ENCODE data around the gene ERG28.

ERG28 gene

DNA sequence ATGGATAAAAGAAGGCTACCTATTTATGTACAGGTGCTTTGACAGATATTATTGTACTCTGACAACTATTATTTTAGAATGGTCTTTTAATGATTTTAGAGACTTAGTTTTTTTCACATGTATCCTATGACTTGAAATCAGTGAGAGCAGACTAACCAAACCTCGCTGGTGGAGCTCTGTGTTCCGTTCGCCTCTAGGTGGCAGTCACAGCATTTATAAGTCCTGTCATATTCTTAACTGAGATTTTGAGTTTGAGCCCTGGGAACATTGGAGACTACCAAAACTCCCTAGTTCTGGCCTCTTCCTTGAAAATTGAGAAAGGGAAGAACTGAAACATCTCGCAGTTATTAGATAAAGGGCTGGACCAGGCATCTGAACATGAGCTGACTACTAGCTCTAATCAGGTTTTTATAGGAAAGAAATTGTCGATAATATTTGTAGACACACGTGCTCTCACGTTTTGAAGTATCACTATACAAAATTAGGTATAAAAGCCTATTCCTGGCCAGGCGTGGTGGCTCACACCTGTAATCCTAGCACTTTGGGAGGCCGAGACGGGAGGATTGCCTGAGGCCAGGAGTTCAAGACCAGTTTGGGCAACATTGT is 48.6 kb upstream of the ERG28 start:
- Histone ChIP-seq H3K4me3 (ENCODE audit: low read depth, low read length) (no peak overlapping the region), H3K36me3 (ENCODE audit: control insufficient read depth in 2 of 2, insufficient read depth in 1 of 2, low read length in 2 of 2) (peaks cover 11 to 14% of the 10 kb centered on the region in 2 experiments), H3K9me3 (ENCODE audit: control insufficient read depth, insufficient read depth, low read depth, low read length) (no peaks in the 10 kb centered on the region), H3K4me1 (ENCODE audit: control insufficient read depth, insufficient read depth, low read length) (peaks cover 10% of the 10 kb centered on the region), H3K27ac (ENCODE audit: extremely low read depth, low read depth, low read length) (no peak overlapping the region)
- POLR2A ChIA-PET = interaction anchor here (1.0 to 2.2 kb wide), 4 partner anchors 49 to 273 kb away, joined by 3 to 7 read pairs (median 6); partner anchors contain the start of genes ERG28, TGFB3 and TTLL5
- CTCF ChIA-PET = interaction anchor here (0.5 to 6.4 kb wide), 49 partner anchors 8 to 1967 kb away, joined by 3 to 259 read pairs (median 4); partner anchors contain the start of genes FLVCR2, IFT43 and TGFB3
- TF ChIP-seq, protein P1, sequence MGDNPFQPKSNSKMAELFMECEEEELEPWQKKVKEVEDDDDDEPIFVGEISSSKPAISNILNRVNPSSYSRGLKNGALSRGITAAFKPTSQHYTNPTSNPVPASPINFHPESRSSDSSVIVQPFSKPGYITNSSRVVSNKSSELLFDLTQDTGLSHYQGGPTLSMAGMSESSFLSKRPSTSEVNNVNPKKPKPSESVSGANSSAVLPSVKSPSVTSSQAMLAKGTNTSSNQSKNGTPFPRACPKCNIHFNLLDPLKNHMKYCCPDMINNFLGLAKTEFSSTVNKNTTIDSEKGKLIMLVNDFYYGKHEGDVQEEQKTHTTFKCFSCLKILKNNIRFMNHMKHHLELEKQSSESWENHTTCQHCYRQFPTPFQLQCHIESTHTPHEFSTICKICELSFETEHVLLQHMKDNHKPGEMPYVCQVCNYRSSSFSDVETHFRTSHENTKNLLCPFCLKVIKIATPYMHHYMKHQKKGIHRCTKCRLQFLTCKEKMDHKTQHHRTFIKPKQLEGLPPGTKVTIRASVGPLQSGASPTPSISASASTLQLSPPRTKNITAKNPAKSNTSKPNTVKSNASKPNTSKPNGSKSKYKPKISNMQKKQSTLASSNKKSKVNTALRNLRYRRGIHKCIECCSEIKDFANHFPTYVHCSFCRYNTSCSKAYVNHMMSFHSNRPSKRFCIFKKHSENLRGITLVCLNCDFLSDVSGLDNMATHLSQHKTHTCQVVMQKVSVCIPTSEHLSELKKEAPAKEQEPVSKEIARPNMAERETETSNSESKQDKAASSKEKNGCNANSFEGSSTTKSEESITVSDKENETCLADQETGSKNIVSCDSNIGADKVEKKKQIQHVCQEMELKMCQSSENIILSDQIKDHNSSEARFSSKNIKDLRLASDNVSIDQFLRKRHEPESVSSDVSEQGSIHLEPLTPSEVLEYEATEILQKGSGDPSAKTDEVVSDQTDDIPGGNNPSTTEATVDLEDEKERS (tag by site-specific recombination; IDR thresholded peaks at IDR 0.05) = no peak
- TF ChIP-seq, protein P2, sequence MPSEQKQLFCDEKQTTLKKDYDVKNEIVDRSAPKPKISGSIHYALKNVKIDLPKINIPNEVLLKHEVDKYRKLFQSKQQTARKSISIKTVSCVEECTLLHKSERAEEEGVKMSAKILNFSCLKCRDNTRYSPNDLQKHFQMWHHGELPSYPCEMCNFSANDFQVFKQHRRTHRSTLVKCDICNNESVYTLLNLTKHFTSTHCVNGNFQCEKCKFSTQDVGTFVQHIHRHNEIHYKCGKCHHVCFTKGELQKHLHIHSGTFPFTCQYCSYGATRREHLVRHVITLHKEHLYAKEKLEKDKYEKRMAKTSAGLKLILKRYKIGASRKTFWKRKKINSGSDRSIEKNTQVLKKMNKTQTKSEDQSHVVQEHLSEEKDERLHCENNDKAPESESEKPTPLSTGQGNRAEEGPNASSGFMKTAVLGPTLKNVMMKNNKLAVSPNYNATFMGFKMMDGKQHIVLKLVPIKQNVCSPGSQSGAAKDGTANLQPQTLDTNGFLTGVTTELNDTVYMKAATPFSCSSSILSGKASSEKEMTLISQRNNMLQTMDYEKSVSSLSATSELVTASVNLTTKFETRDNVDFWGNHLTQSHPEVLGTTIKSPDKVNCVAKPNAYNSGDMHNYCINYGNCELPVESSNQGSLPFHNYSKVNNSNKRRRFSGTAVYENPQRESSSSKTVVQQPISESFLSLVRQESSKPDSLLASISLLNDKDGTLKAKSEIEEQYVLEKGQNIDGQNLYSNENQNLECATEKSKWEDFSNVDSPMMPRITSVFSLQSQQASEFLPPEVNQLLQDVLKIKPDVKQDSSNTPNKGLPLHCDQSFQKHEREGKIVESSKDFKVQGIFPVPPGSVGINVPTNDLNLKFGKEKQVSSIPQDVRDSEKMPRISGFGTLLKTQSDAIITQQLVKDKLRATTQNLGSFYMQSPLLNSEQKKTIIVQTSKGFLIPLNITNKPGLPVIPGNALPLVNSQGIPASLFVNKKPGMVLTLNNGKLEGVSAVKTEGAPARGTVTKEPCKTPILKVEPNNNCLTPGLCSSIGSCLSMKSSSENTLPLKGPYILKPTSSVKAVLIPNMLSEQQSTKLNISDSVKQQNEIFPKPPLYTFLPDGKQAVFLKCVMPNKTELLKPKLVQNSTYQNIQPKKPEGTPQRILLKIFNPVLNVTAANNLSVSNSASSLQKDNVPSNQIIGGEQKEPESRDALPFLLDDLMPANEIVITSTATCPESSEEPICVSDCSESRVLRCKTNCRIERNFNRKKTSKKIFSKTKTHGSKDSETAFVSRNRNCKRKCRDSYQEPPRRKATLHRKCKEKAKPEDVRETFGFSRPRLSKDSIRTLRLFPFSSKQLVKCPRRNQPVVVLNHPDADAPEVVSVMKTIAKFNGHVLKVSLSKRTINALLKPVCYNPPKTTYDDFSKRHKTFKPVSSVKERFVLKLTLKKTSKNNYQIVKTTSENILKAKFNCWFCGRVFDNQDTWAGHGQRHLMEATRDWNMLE (tag by site-specific recombination; conservative IDR thresholded peaks at IDR 0.05; ENCODE audit: low read depth) = no peak
- TF ChIP-seq ZNF121 (tag by site-specific recombination; IDR thresholded peaks at IDR 0.05) (no peak), HOXA7 (CRISPR knock-in tag; IDR thresholded peaks at IDR 0.05; ENCODE audit: borderline replicate concordance) (no peak), ZBTB48 (tag by site-specific recombination; IDR thresholded peaks at IDR 0.05) (0 out of 2 replicates have a peak, but pooled peaks have one; percentile 17), ZNF76 (tag by site-specific recombination; IDR thresholded peaks at IDR 0.05; ENCODE audit: borderline replicate concordance, low read depth) (no peak), ZNF157 (tag by site-specific recombination; IDR thresholded peaks at IDR 0.05) (no peak), ZNF280C (tag by site-specific recombination; IDR thresholded peaks at IDR 0.05) (no peak), GLIS2 (tag by site-specific recombination; IDR thresholded peaks at IDR 0.05) (no peak), ZNF394 (tag by site-specific recombination; IDR thresholded peaks at IDR 0.05; ENCODE audit: borderline replicate concordance) (no peak), ZNF335 (tag by site-specific recombination; conservative IDR thresholded peaks at IDR 0.05) (no peak), ZNF654 (tag by site-specific recombination; IDR thresholded peaks at IDR 0.05; ENCODE audit: low read depth) (peak; percentile 68), ZNF660 (tag by site-specific recombination; IDR thresholded peaks at IDR 0.05) (peak; percentile 25; the same call in 1 of the 2 replicates), ZSCAN18 (tag by site-specific recombination; IDR thresholded peaks at IDR 0.05) (no peak), ZNF133 (tag by site-specific recombination; IDR thresholded peaks at IDR 0.05) (no peak), ZFP3 (tag by site-specific recombination; IDR thresholded peaks at IDR 0.05; ENCODE audit: low read depth) (no peak), ZNF747 (tag by site-specific recombination; IDR thresholded peaks at IDR 0.05) (no peak)
- TF ChIP-seq, protein P3, sequence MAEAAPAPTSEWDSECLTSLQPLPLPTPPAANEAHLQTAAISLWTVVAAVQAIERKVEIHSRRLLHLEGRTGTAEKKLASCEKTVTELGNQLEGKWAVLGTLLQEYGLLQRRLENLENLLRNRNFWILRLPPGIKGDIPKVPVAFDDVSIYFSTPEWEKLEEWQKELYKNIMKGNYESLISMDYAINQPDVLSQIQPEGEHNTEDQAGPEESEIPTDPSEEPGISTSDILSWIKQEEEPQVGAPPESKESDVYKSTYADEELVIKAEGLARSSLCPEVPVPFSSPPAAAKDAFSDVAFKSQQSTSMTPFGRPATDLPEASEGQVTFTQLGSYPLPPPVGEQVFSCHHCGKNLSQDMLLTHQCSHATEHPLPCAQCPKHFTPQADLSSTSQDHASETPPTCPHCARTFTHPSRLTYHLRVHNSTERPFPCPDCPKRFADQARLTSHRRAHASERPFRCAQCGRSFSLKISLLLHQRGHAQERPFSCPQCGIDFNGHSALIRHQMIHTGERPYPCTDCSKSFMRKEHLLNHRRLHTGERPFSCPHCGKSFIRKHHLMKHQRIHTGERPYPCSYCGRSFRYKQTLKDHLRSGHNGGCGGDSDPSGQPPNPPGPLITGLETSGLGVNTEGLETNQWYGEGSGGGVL (tag by site-specific recombination; IDR thresholded peaks at IDR 0.05) = no peak
- TF ChIP-seq, protein P4, sequence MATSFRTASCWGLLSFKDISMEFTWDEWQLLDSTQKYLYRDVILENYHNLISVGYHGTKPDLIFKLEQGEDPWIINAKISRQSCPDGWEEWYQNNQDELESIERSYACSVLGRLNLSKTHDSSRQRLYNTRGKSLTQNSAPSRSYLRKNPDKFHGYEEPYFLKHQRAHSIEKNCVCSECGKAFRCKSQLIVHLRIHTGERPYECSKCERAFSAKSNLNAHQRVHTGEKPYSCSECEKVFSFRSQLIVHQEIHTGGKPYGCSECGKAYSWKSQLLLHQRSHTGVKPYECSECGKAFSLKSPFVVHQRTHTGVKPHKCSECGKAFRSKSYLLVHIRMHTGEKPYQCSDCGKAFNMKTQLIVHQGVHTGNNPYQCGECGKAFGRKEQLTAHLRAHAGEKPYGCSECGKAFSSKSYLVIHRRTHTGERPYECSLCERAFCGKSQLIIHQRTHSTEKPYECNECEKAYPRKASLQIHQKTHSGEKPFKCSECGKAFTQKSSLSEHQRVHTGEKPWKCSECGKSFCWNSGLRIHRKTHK (tag by site-specific recombination; IDR thresholded peaks at IDR 0.05) = no peak

Data from HEK293 (cell line).